HG03439 (cell line): ENCODE measurements around the gene TGOLN2.

Source experiments
- ATAC-seq: cut with Tn5 transposase; IDR thresholded peaks from one replicate; pipeline ENCODE4 v1.9.1; 2021; ENCODE audit warnings: mild to moderate bottlenecking, moderate library complexity; ENCODE audit not compliant: unreplicated experiment

TGOLN2 gene

GRCh38 chr2:85269959-85270358 is 57.8 kb downstream of the TGOLN2 start:
- no peak for ATAC-seq
